Esophagus muscularis mucosa (tissue), 4 donors: ENCODE data around the gene ALCAM. TPM values are rescaled to one million over a fixed set of nuclear protein-coding genes. Genes with fewer than 3 reads are reported as not detected.
"Not testable (repeated sequence)": the region's sequence is repeated elsewhere in the genome, so short reads cannot be mapped to it uniquely, and the experiment has no call there.

ENCODE experiments used
- DNase-seq: peaks from one replicate; pipeline ENCODE4 v3.0.0-alpha.2; 2017; ENCODE audit errors: extremely low spot score
- H3K27ac ChIP-seq, 4 donors: fragments of 200-600 bp; sonication (generic); replicated peaks in 1 of 4; 1 replicate in 3 of 4; 2 replicates in 1 of 4; pipeline ENCODE4 v1.5.1; 2016 to 2019; ENCODE audit warnings: mild to moderate bottlenecking in 1 of 4
- H3K27me3 ChIP-seq, 4 donors: fragments of 200-600 bp; sonication (generic); one replicate each; pipeline versions ENCODE4 v1.5.1 to v1.6.0; 2016 to 2019
- H3K36me3 ChIP-seq, 4 donors: fragments of 200-600 bp; sonication (generic); one replicate each; pipeline ENCODE4 v1.5.1; 2016 to 2019
- H3K4me1 ChIP-seq, 4 donors: fragments of 200-600 bp; sonication (generic); one replicate each; pipeline ENCODE4 v1.5.1; 2016 to 2019
- H3K4me3 ChIP-seq, 4 donors: fragments of 200-600 bp; sonication (generic); 1 replicate in 2 of 4; 2 replicates in 2 of 4; pipeline ENCODE4 v1.5.1; 2016 to 2019; ENCODE audit warnings: mild to moderate bottlenecking in 4 of 4, moderate library complexity in 1 of 4
- H3K9me3 ChIP-seq, 4 donors: fragments of 200-600 bp; sonication (generic); 1 replicate in 3 of 4; 2 replicates in 1 of 4; pipeline ENCODE4 v1.5.1; 2016 to 2019
- CTCF ChIP-seq, 3 experiments: fragments of 200-600 bp in 2 of 3; fragments of 450-650 bp in 1 of 3; sonication (generic) in 2 of 3; IDR thresholded peaks; one replicate each; pipeline ENCODE4 v1.5.1; 2017 to 2019; ENCODE audit warnings: antibody characterized with exemption in 3 of 3, mild to moderate bottlenecking in 2 of 3, moderate library complexity in 1 of 3
- EP300 ChIP-seq: sonication (generic); formaldehyde crosslinking; IDR thresholded peaks from one replicate; pipeline ENCODE4 v1.6.1; 2017; ENCODE audit warnings: antibody characterized with exemption
- POLR2A ChIP-seq: fragments of 450-650 bp; IDR thresholded peaks from one replicate; pipeline ENCODE4 v1.6.1; 2017; ENCODE audit warnings: antibody characterized with exemption, moderate library complexity, mild to moderate bottlenecking, low read depth
- POLR2AphosphoS5 ChIP-seq, 2 donors: sonication (generic); formaldehyde crosslinking; IDR thresholded peaks; one replicate each; pipeline ENCODE4 v1.6.1; 2017; ENCODE audit warnings: antibody characterized with exemption in 2 of 2
- WGBS: methylation state at CpG from one replicate; pipeline ENCODE4 v1.1.5; 2018; 5-methylcytosine and 5-hydroxymethylcytosine counted together
- intact Hi-C: fragments of 100-400 bp; cut with DNase I; formaldehyde crosslinking; loops from one replicate; pipeline ENCODE4 v1.15.1; 2023
- total RNA-seq, 4 donors: library from RNA; depleted of rRNA; stranded (reverse); fragments of >200 nt; gene quantifications; one replicate each; pipeline versions ENCODE4 v1.1.0 to v1.2.1, GENCODE V29; 2016

Gene ALCAM
- total RNA-seq, 4 donors from 2014 or later: 19.0 to 26.2 (median 22.6) TPM

GRCh38 chr3:105377716-105378115, 11.0 kb downstream of the ALCAM start:
- intact Hi-C loops: no loop called here
- TF ChIP-seq CTCF (IDR thresholded peaks at IDR 0.05) (no peak), POLR2AphosphoS5 (IDR thresholded peaks at IDR 0.05) (no peak), EP300 (no peak), POLR2A (no peak)
- DNase-seq: no peak
- Histone ChIP-seq H3K9me3 (no peaks in the 10 kb centered on the region), H3K27ac (no peak overlapping the region), H3K4me1 (no peaks in the 10 kb centered on the region), H3K36me3 (no peaks in the 10 kb centered on the region), H3K27me3 (no peaks in the 10 kb centered on the region), H3K4me3 (no peak overlapping the region)
- 71% methylated on average over 2 of the region's 2 CpGs for WGBS

- Histone ChIP-seq H3K36me3 (no peaks in the 10 kb centered on the region), H3K27ac (no peak overlapping the region), H3K4me3 (no peak overlapping the region), H3K9me3 (no peaks in the 10 kb centered on the region), H3K27me3 (no peaks in the 10 kb centered on the region), H3K4me1 (peaks cover 0 to 5% (median 0%) of the 10 kb centered on the region in 4 donors)
- WGBS: 94% methylated on average over 2 of the region's 2 CpGs
- intact Hi-C loops: no loop called here
- TF ChIP-seq POLR2A (no peak), POLR2AphosphoS5 (IDR thresholded peaks at IDR 0.05) (no peak), EP300 (no peak), CTCF (IDR thresholded peaks at IDR 0.05) (no peak)
- no peak for DNase-seq
Observed at GRCh38 chr3:105385179-105385578, 18.5 kb downstream of the ALCAM start.

- Histone ChIP-seq H3K27me3 (no peaks in the 10 kb centered on the region), H3K4me3 (no peak overlapping the region), H3K9me3 (peaks cover 0 to 4% (median under 1%) of the 10 kb centered on the region in 4 donors), H3K4me1 (peaks cover 0 to 5% (median 0%) of the 10 kb centered on the region in 4 donors), H3K27ac (no peak overlapping the region), H3K36me3 (no peaks in the 10 kb centered on the region)
- intact Hi-C loops: no loop called here
- no peak for TF ChIP-seq POLR2A
- DNase-seq: no peak
Observed at GRCh38 chr3:105385819-105386508, 19.3 kb downstream of the ALCAM start.

GRCh38 chr3:105387122-105387751, 20.5 kb downstream of the ALCAM start:
- Histone ChIP-seq H3K36me3 (no peaks in the 10 kb centered on the region), H3K9me3 (peaks cover 0 to 14% (median 5%) of the 10 kb centered on the region in 4 donors), H3K4me1 (peaks cover 0 to 5% (median 0%) of the 10 kb centered on the region in 4 donors), H3K27ac (no peak overlapping the region), H3K27me3 (no peaks in the 10 kb centered on the region), H3K4me3 (no peak overlapping the region)
- TF ChIP-seq CTCF (IDR thresholded peaks at IDR 0.05): no peak
- no peak for TF ChIP-seq POLR2AphosphoS5 (IDR thresholded peaks at IDR 0.05)
- TF ChIP-seq EP300: no peak
- TF ChIP-seq POLR2A: no peak
- DNase-seq: no peak
- WGBS: 74% methylated on average over 5 of the region's 5 CpGs
- intact Hi-C loops: no loop called here

GRCh38 chr3:105388176-105388575, 21.5 kb downstream of the ALCAM start:
- 35% methylated on average over 1 of the region's 1 CpG for WGBS
- intact Hi-C loops: no loop called here
- Histone ChIP-seq H3K36me3 (no peaks in the 10 kb centered on the region), H3K27me3 (no peaks in the 10 kb centered on the region), H3K27ac (no peak overlapping the region), H3K4me1 (peaks cover 0 to 5% (median 0%) of the 10 kb centered on the region in 4 donors), H3K4me3 (no peak overlapping the region), H3K9me3 (peaks cover 0 to 17% (median 8%) of the 10 kb centered on the region in 4 donors)
- DNase-seq: no peak
- no peak for TF ChIP-seq EP300
- TF ChIP-seq POLR2A: no peak
- no peak for TF ChIP-seq CTCF (IDR thresholded peaks at IDR 0.05)
- TF ChIP-seq POLR2AphosphoS5 (IDR thresholded peaks at IDR 0.05): no peak

GRCh38 chr3:105389759-105390158, 23.1 kb downstream of the ALCAM start:
- H3K4me3 ChIP-seq, H3K27me3 ChIP-seq, H3K4me1 ChIP-seq, H3K36me3 ChIP-seq, H3K27ac ChIP-seq, intact Hi-C loops, DNase-seq: not testable (repeated sequence)
- 100% methylated on average over 1 of the region's 1 CpG for WGBS
- peaks cover 0 to 17% (median 8%) of the 10 kb centered on the region in 4 donors for H3K9me3 ChIP-seq

- H3K36me3 ChIP-seq, DNase-seq, H3K27ac ChIP-seq, intact Hi-C loops, H3K4me3 ChIP-seq, H3K27me3 ChIP-seq, H3K4me1 ChIP-seq: not testable (repeated sequence)
- peaks cover 0 to 17% (median 8%) of the 10 kb centered on the region in 4 donors for H3K9me3 ChIP-seq
Observed at GRCh38 chr3:105392598-105392997, 25.9 kb downstream of the ALCAM start.
